MCF 10A (cell line): Measurements from ENCODE around the gene HJURP. TPM values are rescaled to one million over a fixed set of nuclear protein-coding genes. Genes with fewer than 3 reads are reported as not detected.

Experiments
- BruUV-seq: library from RNA; stranded (reverse); fragments of 400-500 nt; replicated peaks from 2 replicates; lab custom pipeline; 2021; lab: Mats Ljungman, UMichigan
- CTCF ChIA-PET: fragments of 300-600 bp; sonication (Branson Sonifier 250); formaldehyde crosslinking; extraction: SDS; loops from one replicate; lab custom pipeline; 2021; ENCODE audit warnings: antibody characterized with exemption, inconsistent platforms; lab: Yijun Ruan, JAX
- POLR2A ChIA-PET: fragments of 300-600, 350-650 bp; sonication (Branson Sonifier 250); formaldehyde crosslinking; extraction: SDS; loops from one replicate; lab custom pipeline; 2020; ENCODE audit warnings: antibody characterized with exemption, inconsistent platforms; lab: Yijun Ruan, JAX
- DNase-seq: peaks from one replicate; pipeline ENCODE4 v3.0.0-alpha.2; 2018; ENCODE audit not compliant: unreplicated experiment
- H3K27ac Mint-ChIP-seq: one replicate; pipeline ENCODE4 v1.8.0; 2022; ENCODE audit warnings: mild to moderate bottlenecking, low read depth, mixed read lengths; ENCODE audit not compliant: unreplicated experiment
- H3K27me3 Mint-ChIP-seq: one replicate; pipeline ENCODE4 v1.8.0; 2022; ENCODE audit warnings: mixed read lengths; ENCODE audit not compliant: insufficient read depth, unreplicated experiment
- H3K36me3 Mint-ChIP-seq: one replicate; pipeline ENCODE4 v1.8.0; 2022; ENCODE audit warnings: mild to moderate bottlenecking, moderate library complexity, mixed read lengths; ENCODE audit not compliant: insufficient read depth, unreplicated experiment
- H3K4me1 Mint-ChIP-seq: one replicate; pipeline ENCODE4 v1.8.0; 2022; ENCODE audit warnings: mixed read lengths; ENCODE audit not compliant: insufficient read depth, unreplicated experiment
- H3K4me3 Mint-ChIP-seq: one replicate; pipeline ENCODE4 v1.8.0; 2022; ENCODE audit warnings: mild to moderate bottlenecking, moderate library complexity, mixed read lengths; ENCODE audit not compliant: unreplicated experiment
- H3K9me3 Mint-ChIP-seq: one replicate; pipeline ENCODE4 v1.8.0; 2022; ENCODE audit warnings: mixed read lengths; ENCODE audit not compliant: unreplicated experiment
- CTCF ChIP-seq: fragments of 200-600 bp; IDR thresholded peaks from one replicate; pipeline ENCODE4 v1.8.0; 2022; ENCODE audit warnings: antibody characterized with exemption, mild to moderate bottlenecking; ENCODE audit not compliant: unreplicated experiment
- intact Hi-C: fragments of 100-400 bp; cut with micrococcal nuclease; formaldehyde crosslinking; loops from 2 replicates; pipeline ENCODE4 v1.14.1; 2022
- total RNA-seq: library from RNA; stranded (reverse); gene quantifications from 2 replicates; pipeline ENCODE4 v1.2.3, GENCODE V29; 2022

Gene HJURP
- total RNA-seq, 1 experiment from 2014 or later = 29.3 TPM

- H3K27me3 Mint-ChIP-seq = no peaks in the 10 kb centered on the region
- ChIA-PET CTCF (no interaction called here), POLR2A (no interaction called here)
- TF ChIP-seq CTCF = no peak
- BruUV-seq = no TSS peak
- peaks cover 16% of the 10 kb centered on the region for H3K4me1 Mint-ChIP-seq
- H3K9me3 Mint-ChIP-seq = no peaks in the 10 kb centered on the region
- H3K4me3 Mint-ChIP-seq = no peak overlapping the region
- intact Hi-C loops = loop anchor here (10.0 kb wide), 1 partner anchor 654 kb away; no protein-coding TSS in a partner anchor
- H3K36me3 Mint-ChIP-seq = peaks cover 4% of the 10 kb centered on the region
- no peak overlapping the region for H3K27ac Mint-ChIP-seq
- DNase-seq = no peak
Observed at GRCh38 chr2:233850745-233851144, 3.6 kb downstream of the HJURP start.

- intact Hi-C loops = loop anchor here (10.0 kb wide), 1 partner anchor 655 kb away; no protein-coding TSS in a partner anchor
- ChIA-PET POLR2A (no interaction called here), CTCF (no interaction called here)
- no TSS peak for BruUV-seq
- peaks cover 4% of the 10 kb centered on the region for H3K36me3 Mint-ChIP-seq
- peak overlapping the region; percentile 33 for H3K27ac Mint-ChIP-seq
- no peak for TF ChIP-seq CTCF
- DNase-seq = no peak
- no peak overlapping the region for H3K4me3 Mint-ChIP-seq
- H3K4me1 Mint-ChIP-seq = peaks cover 16% of the 10 kb centered on the region
- no peaks in the 10 kb centered on the region for H3K9me3 Mint-ChIP-seq
- H3K27me3 Mint-ChIP-seq = no peaks in the 10 kb centered on the region
Observed at GRCh38 chr2:233849607-233850271, 4.6 kb downstream of the HJURP start.

- CTCF ChIA-PET = interaction anchor here (1.4 kb wide), 1 partner anchor 10 kb away, joined by 3 read pairs; no protein-coding TSS in a partner anchor
- POLR2A ChIA-PET = no interaction called here
- no peak for TF ChIP-seq CTCF
- BruUV-seq = no TSS peak
- no peaks in the 10 kb centered on the region for H3K27me3 Mint-ChIP-seq
- peaks cover 16% of the 10 kb centered on the region for H3K4me1 Mint-ChIP-seq
- no peak for DNase-seq
- H3K9me3 Mint-ChIP-seq = no peaks in the 10 kb centered on the region
- peaks cover 9% of the 10 kb centered on the region for H3K36me3 Mint-ChIP-seq
- H3K27ac Mint-ChIP-seq = no peak overlapping the region
- intact Hi-C loops = no loop called here
- no peak overlapping the region for H3K4me3 Mint-ChIP-seq
Observed at GRCh38 chr2:233848276-233848675, 6.1 kb downstream of the HJURP start.

GRCh38 chr2:233847248-233847898, 7.0 kb downstream of the HJURP start:
- no peak for DNase-seq
- Mint-ChIP-seq H3K4me3 (no peak overlapping the region), H3K9me3 (no peaks in the 10 kb centered on the region), H3K4me1 (peaks cover 12% of the 10 kb centered on the region), H3K27me3 (no peaks in the 10 kb centered on the region), H3K27ac (no peak overlapping the region), H3K36me3 (peaks cover 11% of the 10 kb centered on the region)
- intact Hi-C loops = no loop called here
- ChIA-PET POLR2A (no interaction called here), CTCF (interaction anchor here (1.4 to 1.5 kb wide), 2 partner anchors 11 to 13 kb away, joined by 3 to 4 read pairs; no protein-coding TSS in a partner anchor)
- no TSS peak for BruUV-seq
- no peak for TF ChIP-seq CTCF
